ENCODE results near the gene HOXC5.

DNA sequence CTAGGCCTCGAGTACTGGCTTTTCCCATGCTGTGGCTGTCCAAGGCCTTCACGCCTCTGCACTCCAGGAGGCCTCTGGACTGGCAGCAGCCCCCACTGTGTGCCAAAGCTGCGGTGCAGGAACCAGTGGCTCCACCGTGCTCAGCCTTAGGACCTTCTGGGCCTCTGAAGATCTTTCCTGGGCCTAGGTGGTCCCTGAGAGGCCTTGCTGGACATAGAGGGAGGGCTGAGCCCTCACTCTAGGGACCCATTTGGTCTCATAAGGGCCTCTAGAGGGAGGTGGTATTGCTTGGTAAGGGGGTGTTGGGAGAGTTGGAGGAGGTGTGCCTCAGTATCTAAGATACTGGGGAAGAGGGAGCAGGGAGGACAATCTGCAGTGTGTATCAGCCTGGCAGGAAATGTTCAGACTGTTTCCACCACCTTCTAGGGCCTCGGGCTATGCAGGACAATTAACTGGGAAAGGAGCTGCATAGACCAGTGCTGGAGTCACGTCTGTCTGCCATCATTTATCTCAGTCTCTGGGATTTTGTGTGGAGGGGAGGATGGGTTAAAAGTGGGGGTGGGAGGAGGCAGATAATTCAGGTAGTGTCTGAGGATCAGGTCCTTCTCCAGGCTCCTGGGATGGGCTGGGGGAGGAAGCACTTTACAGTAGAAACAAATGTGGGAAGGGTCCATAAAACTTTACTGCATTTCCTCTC, 2.9 kb downstream of the HOXC5 start:
- TF ChIP-seq POLR2AphosphoS5 (IDR thresholded peaks at IDR 0.05; ENCODE audit: low read depth, low read length), result no peak; the same call in 1 of the 2 replicates
- TF ChIP-seq CTCF (IDR thresholded peaks at IDR 0.05), result no peak

Data from Panc1 (cell line).